ENCODE measurements around the gene MAPK12. TPM values are rescaled to one million over a fixed set of nuclear protein-coding genes. Genes with fewer than 3 reads are reported as not detected.

Gene MAPK12
- total RNA-seq, 1 donor from 2014 or later = 33.4 TPM

GRCh38 chr22:50299785-50300619, 38.5 kb upstream of the MAPK12 start:
- peaks cover 20% of the 10 kb centered on the region for H3K27me3 Mint-ChIP-seq (ENCODE audit: unreplicated experiment)
- H3K4me1 Mint-ChIP-seq (ENCODE audit: unreplicated experiment) = peaks cover 2% of the 10 kb centered on the region

GRCh38 chr22:50298937-50299784, 37.7 kb upstream of the MAPK12 start:
- H3K9me3 Mint-ChIP-seq (ENCODE audit: unreplicated experiment) = no peaks in the 10 kb centered on the region
- H3K4me3 Mint-ChIP-seq (ENCODE audit: unreplicated experiment) = no peak overlapping the region
- TF ChIP-seq CTCF (IDR thresholded peaks at IDR 0.05; ENCODE audit: unreplicated experiment) = no peak
- no peak overlapping the region for H3K27ac Mint-ChIP-seq (ENCODE audit: unreplicated experiment)
- no peaks in the 10 kb centered on the region for H3K36me3 Mint-ChIP-seq (ENCODE audit: low read depth, unreplicated experiment)
- no peak for DNase-seq (ENCODE audit: low spot score)
- peaks cover 2% of the 10 kb centered on the region for H3K4me1 Mint-ChIP-seq (ENCODE audit: unreplicated experiment)
- H3K27me3 Mint-ChIP-seq (ENCODE audit: unreplicated experiment) = peaks cover 21% of the 10 kb centered on the region

More at GRCh38 chr22:50299785-50300619, 38.5 kb upstream of the MAPK12 start:
- peak; percentile 22 for DNase-seq (ENCODE audit: low spot score)
- no peak for TF ChIP-seq CTCF (IDR thresholded peaks at IDR 0.05; ENCODE audit: unreplicated experiment)
- Mint-ChIP-seq H3K27ac (ENCODE audit: unreplicated experiment) (no peak overlapping the region), H3K9me3 (ENCODE audit: unreplicated experiment) (no peaks in the 10 kb centered on the region), H3K4me3 (ENCODE audit: unreplicated experiment) (no peak overlapping the region), H3K36me3 (ENCODE audit: low read depth, unreplicated experiment) (no peaks in the 10 kb centered on the region)

GRCh38 chr22:50298266-50298637, 36.8 kb upstream of the MAPK12 start:
- Mint-ChIP-seq H3K36me3 (ENCODE audit: low read depth, unreplicated experiment) (no peaks in the 10 kb centered on the region), H3K27me3 (ENCODE audit: unreplicated experiment) (peaks cover 20% of the 10 kb centered on the region), H3K27ac (ENCODE audit: unreplicated experiment) (no peak overlapping the region), H3K9me3 (ENCODE audit: unreplicated experiment) (no peaks in the 10 kb centered on the region), H3K4me3 (ENCODE audit: unreplicated experiment) (no peak overlapping the region), H3K4me1 (ENCODE audit: unreplicated experiment) (peaks cover 2% of the 10 kb centered on the region)
- no peak for DNase-seq (ENCODE audit: low spot score)
- TF ChIP-seq CTCF (IDR thresholded peaks at IDR 0.05; ENCODE audit: unreplicated experiment) = no peak

- peaks cover 6% of the 10 kb centered on the region for H3K4me1 Mint-ChIP-seq (ENCODE audit: unreplicated experiment)
- no peak for TF ChIP-seq CTCF (IDR thresholded peaks at IDR 0.05; ENCODE audit: unreplicated experiment)
- no peaks in the 10 kb centered on the region for H3K36me3 Mint-ChIP-seq (ENCODE audit: low read depth, unreplicated experiment)
- no peak for DNase-seq (ENCODE audit: low spot score)
- H3K27ac Mint-ChIP-seq (ENCODE audit: unreplicated experiment) = no peak overlapping the region
- H3K4me3 Mint-ChIP-seq (ENCODE audit: unreplicated experiment) = no peak overlapping the region
- no peaks in the 10 kb centered on the region for H3K9me3 Mint-ChIP-seq (ENCODE audit: unreplicated experiment)
- peaks cover 18% of the 10 kb centered on the region for H3K27me3 Mint-ChIP-seq (ENCODE audit: unreplicated experiment)
Measured at GRCh38 chr22:50297510-50298265, 36.2 kb upstream of the MAPK12 start.
